ENCODE results near the gene DGKQ. TPM values are rescaled to one million over a fixed set of nuclear protein-coding genes. Genes with fewer than 3 reads are reported as not detected.

The DGKQ gene
- total and polyA plus RNA-seq, 2 donors (not counting 3 experiments of a cell fraction or from before 2014, with no cell fraction given): 15.8 to 20.2 TPM

DNA sequence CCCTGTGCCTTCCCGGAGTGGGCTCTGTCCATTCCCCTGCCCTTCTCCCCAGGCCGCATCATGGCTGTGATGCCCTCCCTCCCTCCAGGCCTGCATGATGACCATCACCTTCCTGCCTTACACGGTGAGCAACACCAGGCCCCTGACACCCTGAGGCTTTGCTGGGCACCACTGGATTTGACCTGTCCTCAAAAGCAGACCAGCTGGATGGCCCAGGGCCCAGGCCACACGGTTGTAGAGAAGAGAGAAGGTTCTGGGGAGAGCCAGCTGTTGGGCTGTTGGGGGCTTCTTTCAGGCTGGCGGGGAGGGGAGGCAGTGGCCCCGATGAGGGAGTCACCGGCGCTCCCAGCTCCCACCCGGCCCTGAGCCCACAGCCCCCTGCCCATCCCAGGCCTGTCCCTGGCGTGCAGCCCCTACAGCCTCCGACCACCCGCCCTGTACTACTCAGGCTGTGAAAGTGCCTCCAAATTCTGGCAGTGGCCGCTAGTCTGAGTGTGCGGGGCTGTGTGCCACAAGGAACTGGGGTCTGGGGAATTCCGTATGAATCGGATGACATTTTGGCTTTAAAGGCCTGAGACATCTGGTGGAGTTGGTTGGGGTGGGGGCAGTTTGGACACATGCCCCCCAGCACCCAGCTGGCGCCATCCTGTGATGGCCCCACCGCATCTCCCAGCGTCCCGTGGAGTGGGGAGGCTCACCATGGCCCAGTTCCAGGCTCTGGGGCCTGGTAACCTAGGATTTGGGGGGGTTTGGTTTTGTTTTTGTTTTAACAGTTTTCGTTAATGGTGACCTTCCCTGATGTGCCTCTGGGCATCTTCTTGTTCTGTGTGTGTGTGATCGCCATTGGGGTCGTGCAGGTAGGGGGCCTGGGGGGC, 21.5 kb downstream of the DGKQ start:
- FAIRE-seq (no peak), DNase-seq (ENCODE audit: low read depth, low spot score) (no peak)
- dilution Hi-C loops (cut with MboI; ENCODE audit: extremely low pct_ligation_motif_present, low sequenced_read_pairs): no loop called here
- Histone ChIP-seq H3K9ac (replicated peaks; ENCODE audit: extremely low read depth, insufficient read depth, low read length) (no peak overlapping the region), H3K27me3 (ENCODE audit: control insufficient read depth in 2 of 2, insufficient read depth in 2 of 2, low read length in 2 of 2) (no peaks in the 10 kb centered on the region), H2AFZ (ENCODE audit: low read depth, low read length) (no peak overlapping the region), H3K4me1 (ENCODE audit: control insufficient read depth, extremely low read depth, insufficient read depth, low read length) (no peaks in the 10 kb centered on the region), H3K4me3 (replicated peaks in 1 of 3; ENCODE audit: insufficient read depth in 1 of 3, low read depth in 1 of 3, low read length in 3 of 3) (no peak overlapping the region), H3K27ac (ENCODE audit: insufficient read depth, low read depth, low read length) (no peak overlapping the region), H3K79me2 (ENCODE audit: control insufficient read depth, insufficient read depth, low read length) (no peaks in the 10 kb centered on the region), H3K36me3 (ENCODE audit: control insufficient read depth in 2 of 2, extremely low read depth in 1 of 2, insufficient read depth in 2 of 2, low read length in 2 of 2) (no peaks in the 10 kb centered on the region), H3K4me2 (ENCODE audit: insufficient read depth, low read length) (no peak overlapping the region), H3K9me1 (replicated peaks; ENCODE audit: control insufficient read depth, extremely low read depth, insufficient read depth, low read length) (no peaks in the 10 kb centered on the region), H3K9me3 (replicated peaks; ENCODE audit: control insufficient read depth, insufficient read depth, low read length) (no peaks in the 10 kb centered on the region), H4K20me1 (replicated peaks; ENCODE audit: control insufficient read depth, extremely low read depth, insufficient read depth, low read length) (no peaks in the 10 kb centered on the region)
- ChIA-PET POLR2A (no interaction called here), CTCF (no interaction called here)
- BruUV-seq (replicated peaks): no TSS peak
- intact Hi-C loops (cut with micrococcal nuclease): no loop called here
- TF ChIP-seq POLR2A (IDR thresholded peaks at IDR 0.05; ENCODE audit: low read depth, low read length): no peak
- TF ChIP-seq, protein P1, sequence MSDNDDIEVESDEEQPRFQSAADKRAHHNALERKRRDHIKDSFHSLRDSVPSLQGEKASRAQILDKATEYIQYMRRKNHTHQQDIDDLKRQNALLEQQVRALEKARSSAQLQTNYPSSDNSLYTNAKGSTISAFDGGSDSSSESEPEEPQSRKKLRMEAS (IDR thresholded peaks at IDR 0.05; ENCODE audit: insufficient read depth, insufficient read length): no peak
- no peak for TF ChIP-seq JUN (IDR thresholded peaks at IDR 0.05; ENCODE audit: borderline replicate concordance, insufficient read depth, insufficient read length, low read depth)
- TF ChIP-seq, protein P2, sequence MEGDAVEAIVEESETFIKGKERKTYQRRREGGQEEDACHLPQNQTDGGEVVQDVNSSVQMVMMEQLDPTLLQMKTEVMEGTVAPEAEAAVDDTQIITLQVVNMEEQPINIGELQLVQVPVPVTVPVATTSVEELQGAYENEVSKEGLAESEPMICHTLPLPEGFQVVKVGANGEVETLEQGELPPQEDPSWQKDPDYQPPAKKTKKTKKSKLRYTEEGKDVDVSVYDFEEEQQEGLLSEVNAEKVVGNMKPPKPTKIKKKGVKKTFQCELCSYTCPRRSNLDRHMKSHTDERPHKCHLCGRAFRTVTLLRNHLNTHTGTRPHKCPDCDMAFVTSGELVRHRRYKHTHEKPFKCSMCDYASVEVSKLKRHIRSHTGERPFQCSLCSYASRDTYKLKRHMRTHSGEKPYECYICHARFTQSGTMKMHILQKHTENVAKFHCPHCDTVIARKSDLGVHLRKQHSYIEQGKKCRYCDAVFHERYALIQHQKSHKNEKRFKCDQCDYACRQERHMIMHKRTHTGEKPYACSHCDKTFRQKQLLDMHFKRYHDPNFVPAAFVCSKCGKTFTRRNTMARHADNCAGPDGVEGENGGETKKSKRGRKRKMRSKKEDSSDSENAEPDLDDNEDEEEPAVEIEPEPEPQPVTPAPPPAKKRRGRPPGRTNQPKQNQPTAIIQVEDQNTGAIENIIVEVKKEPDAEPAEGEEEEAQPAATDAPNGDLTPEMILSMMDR (IDR thresholded peaks at IDR 0.05; ENCODE audit: extremely low read depth in 1 of 2, insufficient read depth in 1 of 2, low read depth in 1 of 2, low read length in 2 of 2): no peak
- no peak for TF ChIP-seq FOS (IDR thresholded peaks at IDR 0.05; ENCODE audit: borderline replicate concordance, insufficient read depth, low read length)

All from endothelial cell of umbilical vein (primary cell).